Adrenal gland (tissue), 5 donors: ENCODE measurements around the gene MAT1A.

Source experiments
- CTCF ChIP-seq, 6 experiments: fragments of 450-650 bp in 4 of 6; fragments of 200-600 bp in 2 of 6; sonication (generic) in 1 of 6; IDR thresholded peaks; 1 replicate in 5 of 6; 2 replicates in 1 of 6; pipeline versions ENCODE4 v1.5.1 to v1.8.0; 2016 to 2021; ENCODE audit warnings: antibody characterized with exemption in 6 of 6, mild to moderate bottlenecking in 2 of 6, moderate library complexity in 1 of 6
- POLR2A ChIP-seq, 2 donors: fragments of 450-650 bp; IDR thresholded peaks; one replicate each; pipeline ENCODE4 v1.6.1; 2017; ENCODE audit warnings: antibody characterized with exemption in 2 of 2, mild to moderate bottlenecking in 2 of 2, moderate library complexity in 1 of 2
- donor health status: DM: no; HTN: no; CAD: no.

GRCh38 chr10:80264081-80265056 lies 25.1 kb downstream of the MAT1A start:
- no peak for TF ChIP-seq CTCF (IDR thresholded peaks at IDR 0.05)
- no peak for TF ChIP-seq POLR2A (IDR thresholded peaks at IDR 0.05)
